HL-60/S4 treated with retinoic acid at 250 ng/mL for 4 days and 3 days (cell line): ENCODE measurements around the gene ACTL6B.

ENCODE experiments used
- in situ Hi-C: fragments of 300-500 bp; cut with MboI; formaldehyde crosslinking; loops from 2 replicates; pipeline ENCODE4 v1.7.0; 2022; ENCODE audit warnings: low sequenced_read_pairs

Gene ACTL6B

GRCh38 chr7:100604028-100604975, 51.9 kb downstream of the ACTL6B start:
- in situ Hi-C loops, result no loop called here

- in situ Hi-C loops, result no loop called here
Observed at GRCh38 chr7:100603726-100604027, 52.6 kb downstream of the ACTL6B start.

- in situ Hi-C loops, result no loop called here
Observed at GRCh38 chr7:100602889-100603725, 53.1 kb downstream of the ACTL6B start.

GRCh38 chr7:100600730-100601038, 55.6 kb downstream of the ACTL6B start:
- in situ Hi-C loops, result no loop called here

- in situ Hi-C loops, result no loop called here
Observed at GRCh38 chr7:100599911-100600729, 56.1 kb downstream of the ACTL6B start.

- in situ Hi-C loops, result no loop called here
Observed at GRCh38 chr7:100598425-100598824, 57.8 kb downstream of the ACTL6B start.

GRCh38 chr7:100595188-100595587, 61.1 kb downstream of the ACTL6B start:
- in situ Hi-C loops, result no loop called here
